ENCODE data around the gene NALCN. TPM values are rescaled to one million over a fixed set of nuclear protein-coding genes. Genes with fewer than 3 reads are reported as not detected.

The NALCN gene
- total RNA-seq, 2 donors from 2014 or later, result 0.11 TPM; not detected in 1

DNA sequence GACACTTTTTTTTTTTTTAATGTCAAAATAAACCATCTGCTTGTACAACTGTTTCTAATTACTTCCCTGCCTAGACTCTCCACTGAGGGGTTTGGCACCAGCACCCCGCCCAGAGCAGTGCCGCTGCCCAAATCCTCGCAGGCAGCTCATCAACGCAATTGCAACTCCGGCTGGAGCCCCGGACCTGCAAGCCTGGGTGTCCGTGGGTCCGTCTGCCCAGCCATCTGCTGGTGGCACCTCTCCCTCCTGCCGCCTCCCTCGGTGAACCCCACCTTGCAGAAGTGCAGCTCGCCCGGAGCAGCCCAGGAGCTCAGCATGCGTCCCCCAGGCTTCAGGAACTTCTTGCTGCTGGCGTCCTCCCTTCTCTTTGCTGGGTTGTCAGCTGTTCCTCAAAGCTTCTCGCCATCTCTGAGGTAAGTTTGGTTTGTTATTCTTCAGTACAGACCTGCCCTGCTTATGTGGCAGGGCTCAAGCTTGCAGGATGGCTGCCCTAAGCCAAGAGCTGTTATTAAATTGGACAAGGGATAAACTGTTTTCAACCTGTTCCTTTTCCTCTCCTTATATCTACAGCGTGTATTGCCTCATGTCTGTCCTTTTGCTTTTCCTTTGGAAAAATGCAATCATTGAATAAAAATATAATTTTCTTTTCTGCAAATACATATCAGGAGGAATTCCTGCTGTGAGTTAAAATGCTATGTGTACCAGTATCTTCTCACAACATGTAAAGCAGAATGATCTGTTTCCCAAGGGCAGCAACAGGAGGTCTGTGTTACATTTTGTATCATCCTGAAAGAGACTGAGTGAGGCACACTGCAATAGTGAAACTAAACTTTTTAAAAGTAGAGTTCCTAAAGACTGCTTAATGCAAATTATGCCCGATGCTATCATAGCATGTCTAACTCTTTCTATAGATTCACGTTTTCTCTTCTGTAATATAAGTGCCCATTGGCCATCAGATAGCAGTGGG is 36.5 kb upstream of the NALCN start, which contains the start of gene ITGBL1:
TSS of gene ITGBL1 (plus strand) at position 157 of the 967 bp plus-strand sequence. CDS start at position 316, 159 bp downstream.
- H3K4me3 ChIP-seq (ENCODE audit: low read length), result no peak within 1 kb of the TSS
- no peaks in the 10 kb centered on the region for H3K27me3 ChIP-seq (ENCODE audit: control insufficient read depth, insufficient read depth, low read length, poor library complexity, severe bottlenecking)
- DNase-seq, result peak; percentile 51
- H3K4me1 ChIP-seq (ENCODE audit: control insufficient read depth, insufficient read depth, low read length), result no peaks in the 10 kb centered on the region
- TF ChIP-seq, protein P1, sequence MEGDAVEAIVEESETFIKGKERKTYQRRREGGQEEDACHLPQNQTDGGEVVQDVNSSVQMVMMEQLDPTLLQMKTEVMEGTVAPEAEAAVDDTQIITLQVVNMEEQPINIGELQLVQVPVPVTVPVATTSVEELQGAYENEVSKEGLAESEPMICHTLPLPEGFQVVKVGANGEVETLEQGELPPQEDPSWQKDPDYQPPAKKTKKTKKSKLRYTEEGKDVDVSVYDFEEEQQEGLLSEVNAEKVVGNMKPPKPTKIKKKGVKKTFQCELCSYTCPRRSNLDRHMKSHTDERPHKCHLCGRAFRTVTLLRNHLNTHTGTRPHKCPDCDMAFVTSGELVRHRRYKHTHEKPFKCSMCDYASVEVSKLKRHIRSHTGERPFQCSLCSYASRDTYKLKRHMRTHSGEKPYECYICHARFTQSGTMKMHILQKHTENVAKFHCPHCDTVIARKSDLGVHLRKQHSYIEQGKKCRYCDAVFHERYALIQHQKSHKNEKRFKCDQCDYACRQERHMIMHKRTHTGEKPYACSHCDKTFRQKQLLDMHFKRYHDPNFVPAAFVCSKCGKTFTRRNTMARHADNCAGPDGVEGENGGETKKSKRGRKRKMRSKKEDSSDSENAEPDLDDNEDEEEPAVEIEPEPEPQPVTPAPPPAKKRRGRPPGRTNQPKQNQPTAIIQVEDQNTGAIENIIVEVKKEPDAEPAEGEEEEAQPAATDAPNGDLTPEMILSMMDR (conservative IDR thresholded peaks at IDR 0.05), result no peak
- no peak within 1 kb of the TSS for H3K27ac Mint-ChIP-seq
- no peaks in the 10 kb centered on the region for H3K4me1 Mint-ChIP-seq
- H3K27me3 Mint-ChIP-seq (ENCODE audit: insufficient read depth), result peaks cover 10% of the 10 kb centered on the region
- no peaks in the 10 kb centered on the region for H3K9me3 Mint-ChIP-seq
- peak within 1 kb of the TSS; percentile 41 for H3K4me3 Mint-ChIP-seq
- H3K9me3 ChIP-seq (ENCODE audit: control insufficient read depth, low read length), result no peaks in the 10 kb centered on the region
- no peaks in the 10 kb centered on the region for H3K36me3 Mint-ChIP-seq (ENCODE audit: low read depth)
- 89 to 95% methylated on average over 7 to 17 of the region's 18 CpGs for WGBS, 2 experiments (ENCODE audit: insufficient coverage in 1 of 2, insufficient read length in 1 of 2)
- H3K9ac ChIP-seq (ENCODE audit: extremely low read depth, low read length, poor library complexity, severe bottlenecking), result no peak within 1 kb of the TSS
- H3K36me3 ChIP-seq (ENCODE audit: control insufficient read depth, insufficient read depth, low read length), result no peaks in the 10 kb centered on the region
- no peak within 1 kb of the TSS for H3K27ac ChIP-seq (ENCODE audit: low read depth, low read length)

DNA sequence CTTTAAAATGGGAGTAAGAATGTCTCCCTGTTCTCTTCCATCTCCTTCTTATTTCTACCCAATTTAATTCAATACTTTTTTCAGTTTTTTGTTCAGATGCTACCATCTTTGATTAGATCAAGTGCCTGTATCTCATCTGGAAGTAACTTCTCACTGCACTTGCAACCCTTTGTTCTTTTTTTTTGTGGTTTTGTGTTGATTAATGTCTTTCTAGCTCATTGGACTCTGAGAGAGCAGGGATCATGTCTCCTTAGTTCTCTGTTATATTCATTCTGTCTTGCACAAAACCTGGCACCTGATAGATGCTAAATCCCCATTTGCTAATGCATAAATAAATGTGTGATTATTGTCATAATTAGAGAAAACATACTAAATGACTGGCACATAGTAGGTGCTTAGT is 35.3 kb upstream of the NALCN start:
- Histone ChIP-seq H3K4me1 (ENCODE audit: control insufficient read depth, insufficient read depth, low read length) (no peaks in the 10 kb centered on the region), H3K36me3 (ENCODE audit: control insufficient read depth, insufficient read depth, low read length) (no peaks in the 10 kb centered on the region), H3K9me3 (ENCODE audit: control insufficient read depth, low read length) (no peaks in the 10 kb centered on the region), H3K27ac (ENCODE audit: low read depth, low read length) (no peak overlapping the region), H3K9ac (ENCODE audit: extremely low read depth, low read length, poor library complexity, severe bottlenecking) (no peak overlapping the region), H3K27me3 (ENCODE audit: control insufficient read depth, insufficient read depth, low read length, poor library complexity, severe bottlenecking) (no peaks in the 10 kb centered on the region), H3K4me3 (ENCODE audit: low read length) (no peak overlapping the region)
- no peaks in the 10 kb centered on the region for H3K4me1 Mint-ChIP-seq
- no peak overlapping the region for H3K4me3 Mint-ChIP-seq
- H3K36me3 Mint-ChIP-seq (ENCODE audit: low read depth), result no peaks in the 10 kb centered on the region
- peaks cover 10% of the 10 kb centered on the region for H3K27me3 Mint-ChIP-seq (ENCODE audit: insufficient read depth)
- no peak overlapping the region for H3K27ac Mint-ChIP-seq
- TF ChIP-seq, protein P1 (conservative IDR thresholded peaks at IDR 0.05), result no peak
- no peak for DNase-seq
- no peaks in the 10 kb centered on the region for H3K9me3 Mint-ChIP-seq

DNA sequence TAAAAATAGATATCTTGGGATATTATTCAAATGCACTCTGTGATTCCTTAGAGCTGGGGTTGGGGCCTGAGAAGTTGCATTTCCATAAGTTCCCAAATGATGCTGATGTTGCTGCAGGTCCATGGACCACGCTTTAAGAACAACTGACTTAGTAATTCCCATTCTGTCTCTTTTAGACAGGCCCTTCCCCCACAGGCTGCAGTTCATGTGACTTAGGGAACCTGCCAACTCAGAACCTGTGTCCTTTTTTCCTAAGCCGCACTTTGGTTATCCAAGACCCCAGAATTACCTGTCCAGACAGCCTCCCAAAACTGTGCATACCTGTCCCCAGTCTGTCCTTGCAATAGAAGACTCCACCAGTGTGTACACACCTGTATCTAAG is 34.4 kb upstream of the NALCN start:
- no peak for DNase-seq
- TF ChIP-seq, protein P1 (conservative IDR thresholded peaks at IDR 0.05), result no peak
- Histone ChIP-seq H3K36me3 (ENCODE audit: control insufficient read depth, insufficient read depth, low read length) (no peaks in the 10 kb centered on the region), H3K9ac (ENCODE audit: extremely low read depth, low read length, poor library complexity, severe bottlenecking) (no peak overlapping the region), H3K27me3 (ENCODE audit: control insufficient read depth, insufficient read depth, low read length, poor library complexity, severe bottlenecking) (no peaks in the 10 kb centered on the region), H3K4me1 (ENCODE audit: control insufficient read depth, insufficient read depth, low read length) (no peaks in the 10 kb centered on the region), H3K9me3 (ENCODE audit: control insufficient read depth, low read length) (no peaks in the 10 kb centered on the region), H3K4me3 (ENCODE audit: low read length) (no peak overlapping the region), H3K27ac (ENCODE audit: low read depth, low read length) (no peak overlapping the region)
- Mint-ChIP-seq H3K4me1 (no peaks in the 10 kb centered on the region), H3K9me3 (no peaks in the 10 kb centered on the region), H3K4me3 (no peak overlapping the region), H3K36me3 (ENCODE audit: low read depth) (no peaks in the 10 kb centered on the region), H3K27ac (no peak overlapping the region), H3K27me3 (ENCODE audit: insufficient read depth) (peaks cover 10% of the 10 kb centered on the region)
- 89 to 100% methylated on average over 1 to 2 of the region's 2 CpGs for WGBS, 2 experiments (ENCODE audit: insufficient coverage in 1 of 2, insufficient read length in 1 of 2)
